HepG2 (cell line): ENCODE data around the gene PKNOX2. TPM values are rescaled to one million over a fixed set of nuclear protein-coding genes. Genes with fewer than 3 reads are reported as not detected.

Source experiments
- KDM6A ChIP-seq: IDR thresholded peaks from 2 replicates; pipeline ENCODE4 v1.6.1; 2016; ENCODE audit warnings: low read depth
- SIN3B ChIP-seq: fragments of 150-350 bp; IDR thresholded peaks from 2 replicates; pipeline ENCODE4 v1.6.1; 2014; ENCODE audit warnings: low read length
- STAG1 ChIP-seq: sonication (generic); formaldehyde crosslinking; IDR thresholded peaks from 2 replicates; pipeline ENCODE4 v1.4.0; 2020; ENCODE audit warnings: missing genetic modification reagents
- polyA plus RNA-seq, 8 experiments: library from polyadenylated mRNA; depleted of rRNA in 3 of 8; stranded (reverse) in 7 of 8; unstranded in 1 of 8; fragments of >200 nt; fragmentation: Illumina TruSeq in 4 of 8; extraction: Trizol in 4 of 8; gene quantifications; 2 replicates each; pipeline versions ENCODE4 v1.2.1 to v1.2.3, GENCODE V29; 2011 to 2016; ENCODE audit warnings: low read depth in 4 of 8, missing spikeins in 1 of 8, mixed read lengths in 1 of 8; ENCODE audit not compliant: insufficient read depth in 1 of 8
- total RNA-seq, 5 experiments: library from RNA; depleted of rRNA; stranded (reverse); fragments of >200 nt; fragmentation: Illumina TruSeq; extraction: Trizol; gene quantifications; 2 replicates each; pipeline ENCODE4 v1.2.3, GENCODE V29; 2016; ENCODE audit warnings: low read depth in 1 of 5
- TF ChIP-seq, protein P1 (sequence below): sonication (generic); formaldehyde crosslinking; IDR thresholded peaks from 2 replicates; pipeline ENCODE4 v1.4.0; 2020; ENCODE audit warnings: missing genetic modification reagents
- TF ChIP-seq, protein P2 (sequence below): sonication (generic); formaldehyde crosslinking; IDR thresholded peaks from 2 replicates; pipeline ENCODE4 v1.5.0; 2020; ENCODE audit warnings: missing genetic modification reagents
- TF ChIP-seq, protein P3 (sequence below): sonication (generic); formaldehyde crosslinking; IDR thresholded peaks from 2 replicates; pipeline ENCODE4 v1.4.0; 2020; ENCODE audit warnings: mild to moderate bottlenecking, missing genetic modification reagents

Gene PKNOX2
- total and polyA plus RNA-seq, 2 of the 13 experiments (the other 11 are each of a cell fraction or from before 2014, with no cell fraction given): not detected

DNA sequence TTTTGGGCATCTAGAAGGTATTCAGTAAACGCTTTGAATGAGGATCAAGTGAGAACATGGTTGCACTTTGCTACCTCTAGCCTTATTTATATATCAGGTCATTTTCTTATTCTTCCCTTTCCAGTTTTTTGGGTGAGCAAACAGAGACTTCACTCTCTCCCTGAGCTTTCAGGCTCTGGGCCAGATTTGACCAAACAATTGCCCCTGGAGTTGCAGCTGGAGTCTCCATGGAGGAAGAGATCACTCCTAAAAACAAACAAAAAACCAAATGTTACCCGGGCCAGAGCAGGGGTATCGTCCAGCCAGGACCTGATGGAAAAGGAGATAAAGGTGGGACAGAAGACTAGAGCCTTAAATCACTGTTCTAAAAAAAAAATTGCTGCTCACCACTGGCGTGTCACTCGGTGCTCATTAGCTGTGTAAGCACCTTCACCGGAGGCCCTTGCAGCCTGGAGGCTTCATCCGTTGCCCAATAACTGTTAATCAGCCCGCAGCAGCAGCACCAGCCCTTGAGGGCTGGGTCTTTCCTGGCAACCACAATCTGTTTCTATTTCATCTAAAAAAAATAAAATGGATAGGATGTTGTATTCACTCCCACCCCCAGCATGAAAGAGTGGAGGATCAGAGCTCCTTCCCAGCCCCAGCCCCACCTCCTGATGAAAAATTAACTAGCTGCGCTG, 125.0 kb downstream of the PKNOX2 start (continued):
- TF ChIP-seq, protein P1, sequence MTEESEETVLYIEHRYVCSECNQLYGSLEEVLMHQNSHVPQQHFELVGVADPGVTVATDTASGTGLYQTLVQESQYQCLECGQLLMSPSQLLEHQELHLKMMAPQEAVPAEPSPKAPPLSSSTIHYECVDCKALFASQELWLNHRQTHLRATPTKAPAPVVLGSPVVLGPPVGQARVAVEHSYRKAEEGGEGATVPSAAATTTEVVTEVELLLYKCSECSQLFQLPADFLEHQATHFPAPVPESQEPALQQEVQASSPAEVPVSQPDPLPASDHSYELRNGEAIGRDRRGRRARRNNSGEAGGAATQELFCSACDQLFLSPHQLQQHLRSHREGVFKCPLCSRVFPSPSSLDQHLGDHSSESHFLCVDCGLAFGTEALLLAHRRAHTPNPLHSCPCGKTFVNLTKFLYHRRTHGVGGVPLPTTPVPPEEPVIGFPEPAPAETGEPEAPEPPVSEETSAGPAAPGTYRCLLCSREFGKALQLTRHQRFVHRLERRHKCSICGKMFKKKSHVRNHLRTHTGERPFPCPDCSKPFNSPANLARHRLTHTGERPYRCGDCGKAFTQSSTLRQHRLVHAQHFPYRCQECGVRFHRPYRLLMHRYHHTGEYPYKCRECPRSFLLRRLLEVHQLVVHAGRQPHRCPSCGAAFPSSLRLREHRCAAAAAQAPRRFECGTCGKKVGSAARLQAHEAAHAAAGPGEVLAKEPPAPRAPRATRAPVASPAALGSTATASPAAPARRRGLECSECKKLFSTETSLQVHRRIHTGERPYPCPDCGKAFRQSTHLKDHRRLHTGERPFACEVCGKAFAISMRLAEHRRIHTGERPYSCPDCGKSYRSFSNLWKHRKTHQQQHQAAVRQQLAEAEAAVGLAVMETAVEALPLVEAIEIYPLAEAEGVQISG (CRISPR knock-in tag): no peak
- TF ChIP-seq SIN3B (no peak), KDM6A (no peak), STAG1 (CRISPR knock-in tag) (no peak)
- TF ChIP-seq, protein P2, sequence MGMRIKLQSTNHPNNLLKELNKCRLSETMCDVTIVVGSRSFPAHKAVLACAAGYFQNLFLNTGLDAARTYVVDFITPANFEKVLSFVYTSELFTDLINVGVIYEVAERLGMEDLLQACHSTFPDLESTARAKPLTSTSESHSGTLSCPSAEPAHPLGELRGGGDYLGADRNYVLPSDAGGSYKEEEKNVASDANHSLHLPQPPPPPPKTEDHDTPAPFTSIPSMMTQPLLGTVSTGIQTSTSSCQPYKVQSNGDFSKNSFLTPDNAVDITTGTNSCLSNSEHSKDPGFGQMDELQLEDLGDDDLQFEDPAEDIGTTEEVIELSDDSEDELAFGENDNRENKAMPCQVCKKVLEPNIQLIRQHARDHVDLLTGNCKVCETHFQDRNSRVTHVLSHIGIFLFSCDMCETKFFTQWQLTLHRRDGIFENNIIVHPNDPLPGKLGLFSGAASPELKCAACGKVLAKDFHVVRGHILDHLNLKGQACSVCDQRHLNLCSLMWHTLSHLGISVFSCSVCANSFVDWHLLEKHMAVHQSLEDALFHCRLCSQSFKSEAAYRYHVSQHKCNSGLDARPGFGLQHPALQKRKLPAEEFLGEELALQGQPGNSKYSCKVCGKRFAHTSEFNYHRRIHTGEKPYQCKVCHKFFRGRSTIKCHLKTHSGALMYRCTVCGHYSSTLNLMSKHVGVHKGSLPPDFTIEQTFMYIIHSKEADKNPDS (CRISPR knock-in tag): no peak
- TF ChIP-seq, protein P3, sequence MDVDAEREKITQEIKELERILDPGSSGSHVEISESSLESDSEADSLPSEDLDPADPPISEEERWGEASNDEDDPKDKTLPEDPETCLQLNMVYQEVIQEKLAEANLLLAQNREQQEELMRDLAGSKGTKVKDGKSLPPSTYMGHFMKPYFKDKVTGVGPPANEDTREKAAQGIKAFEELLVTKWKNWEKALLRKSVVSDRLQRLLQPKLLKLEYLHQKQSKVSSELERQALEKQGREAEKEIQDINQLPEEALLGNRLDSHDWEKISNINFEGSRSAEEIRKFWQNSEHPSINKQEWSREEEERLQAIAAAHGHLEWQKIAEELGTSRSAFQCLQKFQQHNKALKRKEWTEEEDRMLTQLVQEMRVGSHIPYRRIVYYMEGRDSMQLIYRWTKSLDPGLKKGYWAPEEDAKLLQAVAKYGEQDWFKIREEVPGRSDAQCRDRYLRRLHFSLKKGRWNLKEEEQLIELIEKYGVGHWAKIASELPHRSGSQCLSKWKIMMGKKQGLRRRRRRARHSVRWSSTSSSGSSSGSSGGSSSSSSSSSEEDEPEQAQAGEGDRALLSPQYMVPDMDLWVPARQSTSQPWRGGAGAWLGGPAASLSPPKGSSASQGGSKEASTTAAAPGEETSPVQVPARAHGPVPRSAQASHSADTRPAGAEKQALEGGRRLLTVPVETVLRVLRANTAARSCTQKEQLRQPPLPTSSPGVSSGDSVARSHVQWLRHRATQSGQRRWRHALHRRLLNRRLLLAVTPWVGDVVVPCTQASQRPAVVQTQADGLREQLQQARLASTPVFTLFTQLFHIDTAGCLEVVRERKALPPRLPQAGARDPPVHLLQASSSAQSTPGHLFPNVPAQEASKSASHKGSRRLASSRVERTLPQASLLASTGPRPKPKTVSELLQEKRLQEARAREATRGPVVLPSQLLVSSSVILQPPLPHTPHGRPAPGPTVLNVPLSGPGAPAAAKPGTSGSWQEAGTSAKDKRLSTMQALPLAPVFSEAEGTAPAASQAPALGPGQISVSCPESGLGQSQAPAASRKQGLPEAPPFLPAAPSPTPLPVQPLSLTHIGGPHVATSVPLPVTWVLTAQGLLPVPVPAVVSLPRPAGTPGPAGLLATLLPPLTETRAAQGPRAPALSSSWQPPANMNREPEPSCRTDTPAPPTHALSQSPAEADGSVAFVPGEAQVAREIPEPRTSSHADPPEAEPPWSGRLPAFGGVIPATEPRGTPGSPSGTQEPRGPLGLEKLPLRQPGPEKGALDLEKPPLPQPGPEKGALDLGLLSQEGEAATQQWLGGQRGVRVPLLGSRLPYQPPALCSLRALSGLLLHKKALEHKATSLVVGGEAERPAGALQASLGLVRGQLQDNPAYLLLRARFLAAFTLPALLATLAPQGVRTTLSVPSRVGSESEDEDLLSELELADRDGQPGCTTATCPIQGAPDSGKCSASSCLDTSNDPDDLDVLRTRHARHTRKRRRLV: no peak
- TF ChIP-seq, all 625 proteins: peak for 0
